ENCODE results near the gene IQCM.

The IQCM gene

DNA sequence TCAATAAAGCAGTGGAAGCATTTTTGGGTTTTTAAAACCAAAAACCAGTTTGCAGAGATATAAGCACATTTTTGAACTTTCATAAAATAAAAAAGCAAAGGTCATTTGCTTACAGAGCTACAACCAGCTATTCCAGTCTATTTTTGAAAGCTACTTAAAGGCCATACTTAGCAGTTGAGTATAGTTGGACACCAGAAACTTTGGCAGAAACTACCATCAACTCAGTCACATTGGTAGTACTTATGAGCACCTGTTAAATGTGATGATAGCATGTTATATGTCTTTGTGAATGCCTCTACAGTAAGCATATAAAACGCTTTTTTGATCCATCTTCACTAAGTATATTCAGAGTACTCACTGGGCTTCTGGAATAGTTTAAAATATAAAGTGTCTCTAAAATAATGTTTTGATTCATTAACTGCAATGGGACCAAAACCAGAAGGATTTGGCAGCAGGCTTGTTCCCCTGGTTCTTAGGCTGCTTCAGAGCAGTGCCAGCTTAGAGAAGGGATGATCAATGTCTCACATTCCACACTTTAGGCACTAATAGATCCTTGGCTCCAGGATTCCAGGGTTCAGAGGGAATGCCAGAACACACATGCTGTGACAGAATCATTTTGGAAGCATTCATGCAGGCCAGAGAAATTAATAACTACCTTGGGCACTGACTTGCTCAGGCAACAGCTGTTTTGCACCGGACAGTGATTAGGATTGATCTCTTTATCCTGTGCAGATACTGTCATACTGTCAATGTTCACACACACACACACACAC is 103.9 kb downstream of the IQCM start:
- Histone ChIP-seq H3K27ac (replicated peaks) (no peak overlapping the region), H3K4me3 (replicated peaks; ENCODE audit: insufficient read depth, low read length) (no peak overlapping the region), H3K27me3 (ENCODE audit: insufficient read depth, poor library complexity, severe bottlenecking) (no peaks in the 10 kb centered on the region)
- TF ChIP-seq GABPA (IDR thresholded peaks at IDR 0.05; ENCODE audit: low read depth) (no peak), REST (IDR thresholded peaks at IDR 0.05; ENCODE audit: insufficient replicate concordance, low read depth) (no peak)
- no peak for DNase-seq (ENCODE audit: low read depth in 1 of 2, low spot score in 1 of 2)

- Histone ChIP-seq H3K27ac (replicated peaks) (no peak overlapping the region), H3K27me3 (ENCODE audit: insufficient read depth, poor library complexity, severe bottlenecking) (no peaks in the 10 kb centered on the region), H3K4me3 (replicated peaks; ENCODE audit: insufficient read depth, low read length) (no peak overlapping the region)
- TF ChIP-seq POLR2AphosphoS5 (IDR thresholded peaks at IDR 0.05; ENCODE audit: low read depth) = no peak
- TF ChIP-seq, protein P1, sequence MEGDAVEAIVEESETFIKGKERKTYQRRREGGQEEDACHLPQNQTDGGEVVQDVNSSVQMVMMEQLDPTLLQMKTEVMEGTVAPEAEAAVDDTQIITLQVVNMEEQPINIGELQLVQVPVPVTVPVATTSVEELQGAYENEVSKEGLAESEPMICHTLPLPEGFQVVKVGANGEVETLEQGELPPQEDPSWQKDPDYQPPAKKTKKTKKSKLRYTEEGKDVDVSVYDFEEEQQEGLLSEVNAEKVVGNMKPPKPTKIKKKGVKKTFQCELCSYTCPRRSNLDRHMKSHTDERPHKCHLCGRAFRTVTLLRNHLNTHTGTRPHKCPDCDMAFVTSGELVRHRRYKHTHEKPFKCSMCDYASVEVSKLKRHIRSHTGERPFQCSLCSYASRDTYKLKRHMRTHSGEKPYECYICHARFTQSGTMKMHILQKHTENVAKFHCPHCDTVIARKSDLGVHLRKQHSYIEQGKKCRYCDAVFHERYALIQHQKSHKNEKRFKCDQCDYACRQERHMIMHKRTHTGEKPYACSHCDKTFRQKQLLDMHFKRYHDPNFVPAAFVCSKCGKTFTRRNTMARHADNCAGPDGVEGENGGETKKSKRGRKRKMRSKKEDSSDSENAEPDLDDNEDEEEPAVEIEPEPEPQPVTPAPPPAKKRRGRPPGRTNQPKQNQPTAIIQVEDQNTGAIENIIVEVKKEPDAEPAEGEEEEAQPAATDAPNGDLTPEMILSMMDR (IDR thresholded peaks at IDR 0.05; ENCODE audit: insufficient read depth, low read length) = no peak
- no peak for TF ChIP-seq REST (IDR thresholded peaks at IDR 0.05; ENCODE audit: insufficient replicate concordance, low read depth)
- no peak for TF ChIP-seq SPI1 (IDR thresholded peaks at IDR 0.05; ENCODE audit: borderline replicate concordance, low read depth)
- no peak for TF ChIP-seq GABPA (IDR thresholded peaks at IDR 0.05; ENCODE audit: low read depth)
- no peak for DNase-seq (ENCODE audit: low read depth in 1 of 2, low spot score in 1 of 2)
These were observed 106.0 kb downstream of the IQCM start for GRCh38 chr4:149709640-149710039.

DNA sequence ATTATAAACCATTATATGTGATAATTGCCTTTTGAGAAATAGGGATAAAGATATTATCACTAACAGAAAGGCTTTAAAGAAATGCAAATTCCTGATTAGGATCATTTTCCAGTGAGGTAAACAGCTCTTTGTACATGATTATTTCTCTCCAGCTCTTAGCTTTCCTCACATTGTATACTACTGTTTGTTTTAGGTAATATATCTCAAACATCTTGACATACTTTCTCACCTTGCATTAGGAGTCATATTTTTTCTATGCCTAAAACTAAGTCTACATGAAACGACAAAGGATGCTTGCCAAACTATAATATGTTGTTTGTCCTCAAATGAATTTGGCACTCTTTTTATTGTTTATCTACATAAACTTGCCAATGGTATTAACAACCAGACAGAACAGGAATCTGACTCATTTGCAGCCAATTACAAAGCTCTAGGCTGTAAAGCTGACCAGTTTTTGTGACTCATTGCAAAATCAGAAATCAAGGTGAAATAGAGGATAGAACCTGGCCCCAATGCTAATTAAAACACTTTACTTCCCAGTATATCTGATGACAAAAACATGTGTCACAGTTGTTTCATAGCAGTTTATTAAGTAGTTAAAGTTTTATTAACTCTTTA is 107.0 kb downstream of the IQCM start:
- TF ChIP-seq POLR2AphosphoS5 (IDR thresholded peaks at IDR 0.05; ENCODE audit: low read depth) = no peak
- TF ChIP-seq SPI1 (IDR thresholded peaks at IDR 0.05; ENCODE audit: borderline replicate concordance, low read depth) = no peak
- no peak for TF ChIP-seq GABPA (IDR thresholded peaks at IDR 0.05; ENCODE audit: low read depth)
- TF ChIP-seq REST (IDR thresholded peaks at IDR 0.05; ENCODE audit: insufficient replicate concordance, low read depth) = no peak
- TF ChIP-seq, protein P1 (IDR thresholded peaks at IDR 0.05; ENCODE audit: insufficient read depth, low read length) = no peak
- H3K4me3 ChIP-seq (replicated peaks; ENCODE audit: insufficient read depth, low read length) = no peak overlapping the region
- H3K27ac ChIP-seq (replicated peaks) = no peak overlapping the region
- no peaks in the 10 kb centered on the region for H3K27me3 ChIP-seq (ENCODE audit: insufficient read depth, poor library complexity, severe bottlenecking)
- DNase-seq (ENCODE audit: low read depth in 1 of 2, low spot score in 1 of 2) = no peak

All from HL-60 (cell line).